Measurements from ENCODE around the gene VWA5A. TPM values are rescaled to one million over a fixed set of nuclear protein-coding genes. Genes with fewer than 3 reads are reported as not detected.

Gene VWA5A
- total and polyA plus RNA-seq, 9 of the 15 experiments (the other 6 are each of a cell fraction or from before 2014, with no cell fraction given), result 4.6 to 19.7 (median 6.9) TPM

- peak; percentile 73; the same call in 1 of the 2 replicates for TF ChIP-seq JUN (IDR thresholded peaks at IDR 0.05; ENCODE audit: borderline replicate concordance, low read depth, low read length)
- TF ChIP-seq JUN (CRISPR knock-in tag; IDR thresholded peaks at IDR 0.05; ENCODE audit: borderline replicate concordance), result no peak
- TF ChIP-seq, protein P1, sequence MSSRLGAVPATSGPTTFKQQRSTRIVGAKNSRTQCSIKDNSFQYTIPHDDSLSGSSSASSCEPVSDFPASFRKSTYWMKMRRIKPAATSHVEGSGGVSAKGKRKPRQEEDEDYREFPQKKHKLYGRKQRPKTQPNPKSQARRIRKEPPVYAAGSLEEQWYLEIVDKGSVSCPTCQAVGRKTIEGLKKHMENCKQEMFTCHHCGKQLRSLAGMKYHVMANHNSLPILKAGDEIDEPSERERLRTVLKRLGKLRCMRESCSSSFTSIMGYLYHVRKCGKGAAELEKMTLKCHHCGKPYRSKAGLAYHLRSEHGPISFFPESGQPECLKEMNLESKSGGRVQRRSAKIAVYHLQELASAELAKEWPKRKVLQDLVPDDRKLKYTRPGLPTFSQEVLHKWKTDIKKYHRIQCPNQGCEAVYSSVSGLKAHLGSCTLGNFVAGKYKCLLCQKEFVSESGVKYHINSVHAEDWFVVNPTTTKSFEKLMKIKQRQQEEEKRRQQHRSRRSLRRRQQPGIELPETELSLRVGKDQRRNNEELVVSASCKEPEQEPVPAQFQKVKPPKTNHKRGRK (tag; IDR thresholded peaks at IDR 0.05), result no peak
- no peak for TF ChIP-seq GTF2B (IDR thresholded peaks at IDR 0.05; ENCODE audit: extremely low read depth, insufficient read length)
- no peak for TF ChIP-seq GTF2E2 (tag; IDR thresholded peaks at IDR 0.05)
- 0 out of 2 replicates have a peak, but pooled peaks have one; percentile 47 for TF ChIP-seq CHAMP1 (IDR thresholded peaks at IDR 0.05)
- TF ChIP-seq ZNF76 (CRISPR knock-in tag; IDR thresholded peaks at IDR 0.05; ENCODE audit: borderline replicate concordance), result no peak
- no peak for TF ChIP-seq SMARCC2 (IDR thresholded peaks at IDR 0.05; ENCODE audit: low read depth)
- TF ChIP-seq ZNF12 (CRISPR knock-in tag; IDR thresholded peaks at IDR 0.05), result peak; percentile 86
- TF ChIP-seq CXXC5 (CRISPR knock-in tag; IDR thresholded peaks at IDR 0.05), result peak; percentile 52; the same call in 1 of the 2 replicates
- no peak for TF ChIP-seq ZNF592 (IDR thresholded peaks at IDR 0.05)
- TF ChIP-seq, protein P2, sequence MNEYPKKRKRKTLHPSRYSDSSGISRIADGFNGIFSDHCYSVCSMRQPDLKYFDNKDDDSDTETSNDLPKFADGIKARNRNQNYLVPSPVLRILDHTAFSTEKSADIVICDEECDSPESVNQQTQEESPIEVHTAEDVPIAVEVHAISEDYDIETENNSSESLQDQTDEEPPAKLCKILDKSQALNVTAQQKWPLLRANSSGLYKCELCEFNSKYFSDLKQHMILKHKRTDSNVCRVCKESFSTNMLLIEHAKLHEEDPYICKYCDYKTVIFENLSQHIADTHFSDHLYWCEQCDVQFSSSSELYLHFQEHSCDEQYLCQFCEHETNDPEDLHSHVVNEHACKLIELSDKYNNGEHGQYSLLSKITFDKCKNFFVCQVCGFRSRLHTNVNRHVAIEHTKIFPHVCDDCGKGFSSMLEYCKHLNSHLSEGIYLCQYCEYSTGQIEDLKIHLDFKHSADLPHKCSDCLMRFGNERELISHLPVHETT (CRISPR knock-in tag; conservative IDR thresholded peaks at IDR 0.05 in 1 of 2, IDR thresholded peaks at IDR 0.05 in 1 of 2), result no peak
- TF ChIP-seq ZNF253 (CRISPR knock-in tag; conservative IDR thresholded peaks at IDR 0.05), result no peak
Observed at GRCh38 chr11:124069429-124070401, 45.5 kb upstream of the VWA5A start (continued).

Data from K562 (cell line).